Motor neuron (in vitro differentiated cells): Measurements from ENCODE around the gene RNF144A. TPM values are rescaled to one million over a fixed set of nuclear protein-coding genes. Genes with fewer than 3 reads are reported as not detected.

ENCODE experiments used
- ATAC-seq, 8 experiments: fragments of 200-7000 bp; cut with Tn5 transposase; replicated peaks in 6 of 8; 2 replicates each; pipeline ENCODE4 v1.8.0; 2021; ENCODE audit warnings: mild to moderate bottlenecking in 8 of 8, moderate library complexity in 8 of 8
- H3K27ac ChIP-seq, 2 donors: fragments of 250-450 bp; sonication (Bioruptor Pico); 2 replicates each; pipeline ENCODE4 v1.9.0; 2021; ENCODE audit warnings: antibody characterized with exemption in 2 of 2, mild to moderate bottlenecking in 2 of 2, moderate library complexity in 1 of 2
- H3K4me1 ChIP-seq, 2 donors: fragments of 250-450 bp; sonication (Bioruptor Pico); replicated peaks in 1 of 2; 2 replicates each; pipeline ENCODE4 v1.6.1; 2021; ENCODE audit warnings: antibody characterized with exemption in 2 of 2, mild to moderate bottlenecking in 2 of 2, moderate library complexity in 1 of 2
- H3K4me3 ChIP-seq, 5 donors: fragments of 250-450 bp; sonication (Bioruptor Pico); 2 replicates each; pipeline ENCODE4 v1.9.0; 2021; ENCODE audit warnings: antibody characterized with exemption in 5 of 5, mild to moderate bottlenecking in 5 of 5, moderate library complexity in 4 of 5
- WGBS, 10 experiments: fragments of 450-650 bp; shearing (Covaris generic); methylation state at CpG; one replicate each; pipeline ENCODE4 v1.0.0; 2022; 5-methylcytosine and 5-hydroxymethylcytosine counted together
- in situ Hi-C, 9 experiments: fragments of 400-800 bp; cut with MboI; loops; one replicate each; pipeline ENCODE4 v1.15.0; 2021; ENCODE audit warnings: low sequenced_read_pairs in 9 of 9, low pct_unique_long_range_greater_than_20kb in 2 of 9; ENCODE audit not compliant: unreplicated experiment in 9 of 9
- total RNA-seq, 8 experiments: library from RNA; unstranded; fragments of 300-600 nt; gene quantifications; 2 replicates each; pipeline versions ENCODE4 v1.2.3 to v1.2.4, GENCODE V29; 2022

The RNF144A gene
- total RNA-seq, 8 experiments from 2014 or later = 8.3 to 34.8 (median 22.5) TPM

GRCh38 chr2:6945087-6945813 lies 28.0 kb downstream of the RNF144A start:
- 84 to 100% (median 94%) methylated on average over 1 to 9 of the region's 9 CpGs; no CpG with 5 or more reads in 1 of the 10 experiments for WGBS, 10 experiments
- no peak for ATAC-seq
- in situ Hi-C loops = no loop called here
- Histone ChIP-seq H3K4me3 (no peak overlapping the region), H3K4me1 (no peaks in the 10 kb centered on the region), H3K27ac (no peak overlapping the region)

- Histone ChIP-seq H3K4me1 (no peaks in the 10 kb centered on the region), H3K27ac (no peak overlapping the region), H3K4me3 (no peak overlapping the region)
- in situ Hi-C loops = no loop called here
- no peak for ATAC-seq
Observed at GRCh38 chr2:6945821-6946220, 28.6 kb downstream of the RNF144A start.

- Histone ChIP-seq H3K4me1 (no peaks in the 10 kb centered on the region), H3K4me3 (no peak overlapping the region), H3K27ac (no peak overlapping the region)
- 17 to 100% (median 91%) methylated on average over 1 to 2 of the region's 2 CpGs; no CpG with 5 or more reads in 1 of the 10 experiments for WGBS, 10 experiments
- peak in 3 of 8 experiments; percentile 78 to 91 (median 89) for ATAC-seq
- in situ Hi-C loops = no loop called here
Observed at GRCh38 chr2:6946722-6947121, 29.5 kb downstream of the RNF144A start.

DNA sequence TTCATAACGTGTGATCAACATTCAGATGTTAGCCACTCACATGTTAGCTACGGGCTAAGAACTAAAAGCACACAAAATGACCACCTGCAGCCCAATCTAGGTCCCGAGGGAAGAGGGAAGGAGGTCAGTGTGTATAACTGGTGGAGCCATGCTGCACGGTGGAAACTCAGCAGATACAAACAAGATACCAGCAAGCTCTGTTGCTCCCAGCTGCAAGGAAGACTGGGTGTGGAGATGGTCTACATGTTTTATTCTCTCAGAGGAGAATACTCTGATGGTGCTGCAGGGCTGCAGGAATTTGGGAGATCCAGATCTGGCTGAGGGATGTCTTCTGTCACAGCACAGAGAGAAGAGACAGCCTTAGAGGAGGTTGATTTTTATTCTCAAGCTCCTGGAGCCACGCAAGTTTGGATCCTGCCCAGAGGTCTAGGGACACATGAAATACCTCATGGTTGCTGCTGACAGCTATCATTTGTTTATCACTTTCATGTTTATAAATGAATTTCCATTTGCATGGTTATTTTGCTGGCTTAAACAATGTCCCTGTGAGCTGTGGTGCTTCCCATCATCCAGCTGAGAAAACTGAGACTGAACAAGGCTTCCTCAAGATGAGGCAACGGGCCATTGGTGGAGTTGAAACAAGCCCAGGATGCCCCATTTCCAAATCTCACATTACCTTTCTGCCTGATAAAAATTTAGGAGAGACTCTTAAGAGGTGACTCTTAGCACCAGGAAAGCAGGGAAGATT lies 30.9 kb downstream of the RNF144A start:
- no peak overlapping the region for H3K27ac ChIP-seq
- in situ Hi-C loops = no loop called here
- H3K4me1 ChIP-seq = no peaks in the 10 kb centered on the region
- H3K4me3 ChIP-seq = no peak overlapping the region
- WGBS, 10 experiments = 48 to 100% (median 90%) methylated on average over 1 to 5 of the region's 6 CpGs; no CpG with 5 or more reads in 1 of the 10 experiments
- peak in 2 of 8 experiments; percentile 17 to 51 for ATAC-seq

DNA sequence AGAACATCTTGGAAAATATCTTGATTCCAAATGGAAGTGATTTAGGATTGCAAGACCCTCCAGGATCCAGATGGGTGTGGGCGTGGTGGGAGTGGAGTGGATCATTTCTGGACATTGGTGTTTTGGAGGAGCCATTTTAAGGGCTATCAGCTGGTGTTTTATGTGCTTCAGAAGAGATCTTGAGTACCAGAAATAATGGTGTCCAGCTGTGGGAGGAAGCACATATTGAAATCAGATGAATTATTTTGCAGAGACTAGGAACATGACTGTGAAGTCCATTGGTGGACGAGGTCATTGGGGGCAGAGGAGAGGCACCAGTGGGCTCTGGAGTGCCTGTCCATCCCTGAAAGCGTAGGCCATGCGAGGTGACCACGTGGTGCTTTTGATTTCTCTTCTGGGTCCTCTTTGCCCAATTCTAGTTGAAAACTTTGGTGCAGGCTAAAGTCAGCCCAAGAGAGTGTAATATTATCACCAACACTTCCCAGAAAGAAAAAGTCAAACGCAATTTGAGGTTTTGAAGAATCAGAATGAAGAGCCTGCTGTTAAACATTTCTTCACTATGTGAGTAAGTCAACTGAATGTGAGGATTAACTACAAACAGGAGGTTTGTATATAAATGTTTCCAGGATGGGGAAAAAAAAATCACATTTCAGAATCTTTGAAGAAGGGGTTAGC lies 31.6 kb downstream of the RNF144A start:
- H3K4me1 ChIP-seq = no peaks in the 10 kb centered on the region
- no peak overlapping the region for H3K4me3 ChIP-seq
- WGBS, 10 experiments = 20 to 100% (median 96%) methylated on average over 1 to 6 of the region's 6 CpGs
- H3K27ac ChIP-seq = no peak overlapping the region
- in situ Hi-C loops = no loop called here
- ATAC-seq = no peak

DNA sequence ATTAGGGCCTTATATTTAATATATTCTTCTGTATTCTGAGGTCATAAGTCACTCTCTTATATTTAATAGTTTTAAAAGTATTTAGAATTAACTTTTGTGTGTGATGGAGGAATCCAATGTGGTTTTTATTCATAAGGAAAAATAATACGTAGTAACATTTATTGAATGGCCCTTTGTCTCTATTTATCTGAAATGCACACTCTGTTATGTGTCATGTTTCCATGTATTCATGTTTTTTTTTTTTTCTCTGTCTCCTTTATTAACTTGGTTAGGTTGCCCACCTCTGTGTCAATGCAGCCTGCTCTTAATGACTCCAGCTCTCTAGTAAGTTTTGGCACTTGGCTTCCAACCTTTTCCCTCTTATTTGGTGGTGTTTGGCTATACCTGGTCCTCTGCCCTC lies 33.8 kb downstream of the RNF144A start:
- no peak for ATAC-seq
- 78 to 100% (median 100%) methylated on average over 1 of the region's 1 CpG; no CpG with 5 or more reads in 4 of the 10 experiments for WGBS, 10 experiments
- in situ Hi-C loops = no loop called here
- Histone ChIP-seq H3K4me1 (peaks cover 0 to 7% of the 10 kb centered on the region in 2 donors), H3K27ac (no peak overlapping the region), H3K4me3 (no peak overlapping the region)

DNA sequence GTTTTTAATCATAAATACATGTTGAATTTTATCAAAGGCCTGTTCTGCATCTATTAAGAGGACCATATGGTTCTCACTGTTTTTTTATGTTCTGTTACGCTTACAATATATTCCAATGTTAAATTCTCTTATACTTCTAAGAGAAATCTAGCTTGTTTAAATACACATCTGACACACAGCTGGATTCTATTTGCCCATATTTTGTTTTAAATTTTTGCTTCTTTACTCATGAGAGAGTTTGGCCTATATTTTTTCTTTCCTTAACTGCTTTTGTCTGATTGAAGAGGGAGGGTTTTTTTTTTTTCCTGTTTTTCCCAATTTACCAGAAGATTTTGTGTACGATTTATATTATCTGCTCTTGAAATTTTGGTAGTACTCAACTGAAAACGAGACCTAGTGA lies 34.9 kb downstream of the RNF144A start:
- in situ Hi-C loops = no loop called here
- peaks cover 0 to 7% of the 10 kb centered on the region in 2 donors for H3K4me1 ChIP-seq

DNA sequence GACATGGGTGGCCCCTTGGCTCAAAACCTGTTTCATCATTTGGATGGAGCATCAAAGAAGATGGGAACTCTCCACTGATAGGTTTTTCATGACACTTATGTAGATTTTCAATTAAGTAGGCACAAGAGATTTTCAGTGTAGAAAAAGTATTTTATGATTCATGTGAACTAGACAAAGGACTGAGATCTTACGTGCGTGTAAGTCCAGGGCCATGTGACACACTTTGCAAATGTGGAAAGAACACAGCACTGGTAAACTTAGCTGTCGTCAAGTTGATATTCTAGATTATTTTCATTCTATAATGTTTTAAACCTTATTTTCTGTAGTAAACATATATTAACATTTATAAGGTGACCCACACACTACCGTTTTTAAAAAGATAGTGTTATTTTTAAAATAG lies 37.4 kb downstream of the RNF144A start:
- no peak overlapping the region for H3K4me3 ChIP-seq
- WGBS, 10 experiments = 68 to 100% (median 91%) methylated on average over 2 to 4 of the region's 4 CpGs; no CpG with 5 or more reads in 1 of the 10 experiments
- no peak for ATAC-seq
- H3K27ac ChIP-seq = no peak overlapping the region
- in situ Hi-C loops = no loop called here
- peaks cover 2 to 7% of the 10 kb centered on the region in 2 donors for H3K4me1 ChIP-seq

More for the DNA sequence above, 34.9 kb downstream of the RNF144A start:
- 12 to 91% (median 55%) methylated on average over 1 to 3 of the region's 3 CpGs for WGBS, 10 experiments
- ATAC-seq = no peak
- Histone ChIP-seq H3K4me3 (no peak overlapping the region), H3K27ac (no peak overlapping the region)

DNA sequence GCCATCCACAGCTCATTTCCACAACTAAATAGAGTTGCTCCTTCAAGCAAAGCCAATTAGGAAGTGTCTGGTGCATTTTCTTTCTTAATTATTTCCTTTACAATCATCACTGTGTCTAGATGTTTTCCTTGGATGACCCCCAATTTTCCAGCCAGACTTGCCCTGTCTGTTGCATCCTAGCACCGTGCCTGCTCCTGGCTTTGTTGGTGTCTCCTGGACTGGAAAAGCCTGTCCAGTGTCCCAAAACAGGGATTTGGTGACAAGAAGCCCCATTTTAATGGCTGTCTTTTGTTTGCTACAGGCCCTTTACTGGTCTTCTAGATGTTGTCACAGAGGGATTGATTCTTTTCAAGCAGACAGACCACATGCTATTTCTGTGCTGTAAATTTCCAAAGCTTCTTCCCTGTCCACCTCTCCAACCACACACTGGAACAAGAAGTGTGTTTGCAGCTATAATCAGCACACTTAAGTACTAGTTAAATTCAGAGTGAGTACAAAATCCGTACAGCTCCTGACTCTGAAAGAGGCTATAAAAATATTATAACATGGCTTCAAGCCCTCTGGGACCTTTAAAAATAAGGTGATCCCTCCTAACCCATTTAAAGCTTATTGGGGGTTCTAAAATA lies 38.4 kb downstream of the RNF144A start:
- H3K4me1 ChIP-seq = peaks cover 2 to 7% of the 10 kb centered on the region in 2 donors
- 60 to 100% (median 94%) methylated on average over 1 to 2 of the region's 2 CpGs; no CpG with 5 or more reads in 4 of the 10 experiments for WGBS, 10 experiments
- in situ Hi-C loops = no loop called here

GRCh38 chr2:6956566-6956965 lies 39.4 kb downstream of the RNF144A start:
- Histone ChIP-seq H3K4me3 (no peak overlapping the region), H3K27ac (no peak overlapping the region), H3K4me1 (peaks cover 2 to 7% of the 10 kb centered on the region in 2 donors)
- in situ Hi-C loops = no loop called here
- ATAC-seq = peak in 3 of 8 experiments; percentile 45 to 62 (median 46)
- 55 to 100% (median 80%) methylated on average over 1 to 3 of the region's 3 CpGs; no CpG with 5 or more reads in 3 of the 10 experiments for WGBS, 10 experiments

More for the DNA sequence above, 38.4 kb downstream of the RNF144A start:
- ATAC-seq = no peak
- Histone ChIP-seq H3K27ac (no peak overlapping the region), H3K4me3 (no peak overlapping the region)

DNA sequence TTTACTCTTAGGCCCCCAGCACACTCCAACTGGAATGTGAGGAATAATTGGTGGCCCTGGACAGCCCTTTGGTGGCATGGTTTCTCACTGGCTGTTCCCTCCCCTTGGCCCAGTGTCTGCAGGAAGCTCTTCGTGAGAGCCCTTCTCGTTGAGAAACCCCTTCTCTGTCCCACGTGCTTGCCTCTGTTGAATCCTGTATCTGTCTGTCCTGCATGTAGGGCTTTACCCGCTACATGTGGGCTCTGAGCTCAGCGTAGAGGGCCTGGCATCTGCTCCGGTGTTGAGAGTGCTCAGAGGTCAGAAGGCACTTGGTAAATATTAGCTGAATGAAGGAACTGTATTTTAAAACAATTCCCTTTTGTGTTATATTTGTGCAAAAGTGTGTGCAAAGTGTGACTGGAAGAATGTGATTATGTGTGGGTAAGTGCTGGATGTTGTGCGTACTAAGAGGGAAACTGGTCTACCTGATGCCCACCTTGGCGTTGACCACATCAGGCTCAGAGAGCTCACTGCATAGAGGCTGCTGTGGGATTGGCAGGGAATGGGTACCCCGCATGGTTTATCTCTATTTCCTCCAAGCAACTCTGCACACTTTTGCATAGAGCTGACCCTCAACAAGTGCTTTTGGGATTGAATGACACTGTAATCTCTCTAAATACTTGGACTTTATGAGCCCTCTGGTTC lies 40.0 kb downstream of the RNF144A start:
- Histone ChIP-seq H3K4me1 (peaks cover 2 to 7% of the 10 kb centered on the region in 2 donors), H3K27ac (no peak overlapping the region), H3K4me3 (no peak overlapping the region)
- 57 to 97% (median 90%) methylated on average over 2 to 9 of the region's 9 CpGs; no CpG with 5 or more reads in 2 of the 10 experiments for WGBS, 10 experiments
- in situ Hi-C loops = no loop called here
- peak in 1 of 8 experiments; percentile 45 for ATAC-seq

- no peak overlapping the region for H3K27ac ChIP-seq
- WGBS, 10 experiments = 20 to 100% (median 59%) methylated on average over 1 to 7 of the region's 15 CpGs; no CpG with 5 or more reads in 2 of the 10 experiments
- ATAC-seq = peak in 5 of 8 experiments; percentile 25 to 84 (median 56)
- in situ Hi-C loops = no loop called here
- H3K4me1 ChIP-seq = peaks cover 2 to 7% of the 10 kb centered on the region in 2 donors
- no peak overlapping the region for H3K4me3 ChIP-seq
Observed at GRCh38 chr2:6957910-6958615, 40.9 kb downstream of the RNF144A start.
